HG03558 (cell line): Measurements from ENCODE around the gene OPRPN.

Experiments
- ATAC-seq: cut with Tn5 transposase; IDR thresholded peaks from one replicate; pipeline ENCODE4 v1.9.1; 2021; ENCODE audit warnings: moderate number of reproducible peaks; ENCODE audit not compliant: unreplicated experiment; ENCODE audit errors: extremely low read depth

OPRPN gene

DNA sequence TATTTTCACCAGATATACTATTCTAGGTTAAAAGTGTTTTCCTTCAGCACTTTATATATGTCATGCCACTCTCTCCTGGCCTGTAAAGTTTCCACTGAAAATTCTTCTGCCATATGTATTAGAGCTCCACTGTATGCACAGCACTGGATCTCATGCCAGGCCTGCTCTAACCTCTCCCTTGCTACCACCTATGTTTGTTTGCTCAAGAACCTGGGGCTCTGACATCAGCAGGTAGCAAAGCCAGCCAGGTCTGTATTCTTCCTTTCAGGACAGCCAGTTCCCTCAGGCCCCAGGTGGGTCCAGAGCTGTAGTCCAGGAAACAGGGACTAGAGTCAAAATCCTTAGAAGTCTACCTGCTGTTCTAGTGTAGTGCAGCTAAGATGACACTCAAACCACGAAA, 55.2 kb downstream of the OPRPN start:
- no peak for ATAC-seq
